ENCODE data around the gene ARHGAP6. TPM values are rescaled to one million over a fixed set of nuclear protein-coding genes. Genes with fewer than 3 reads are reported as not detected.

Gene ARHGAP6
- total and polyA plus RNA-seq, 2 donors (not counting 3 experiments of a cell fraction or from before 2014, with no cell fraction given) = 0.69 to 0.83 TPM

- H3K27me3 ChIP-seq (ENCODE audit: control insufficient read depth in 2 of 2, insufficient read depth in 2 of 2, low read length in 2 of 2) = no peaks in the 10 kb centered on the region
- dilution Hi-C loops (cut with MboI; ENCODE audit: extremely low pct_ligation_motif_present, low sequenced_read_pairs) (no loop called here), intact Hi-C loops (cut with micrococcal nuclease) (no loop called here)
- FAIRE-seq = no peak
- no peak overlapping the region for H3K4me3 ChIP-seq (replicated peaks in 1 of 3; ENCODE audit: insufficient read depth in 1 of 3, low read depth in 1 of 3, low read length in 3 of 3)
- H3K36me3 ChIP-seq (ENCODE audit: control insufficient read depth in 2 of 2, extremely low read depth in 1 of 2, insufficient read depth in 2 of 2, low read length in 2 of 2) = no peaks in the 10 kb centered on the region
- no peak overlapping the region for H3K9ac ChIP-seq (replicated peaks; ENCODE audit: extremely low read depth, insufficient read depth, low read length)
- peak; percentile 1 for DNase-seq (ENCODE audit: low read depth, low spot score)
- no peak overlapping the region for H2AFZ ChIP-seq (ENCODE audit: low read depth, low read length)
- ChIA-PET CTCF (interaction anchor here (1.9 kb wide), 1 partner anchor 915 kb away, joined by 6 read pairs; no protein-coding TSS in a partner anchor), POLR2A (no interaction called here)
- H3K4me1 ChIP-seq (ENCODE audit: control insufficient read depth, extremely low read depth, insufficient read depth, low read length) = peaks cover 5% of the 10 kb centered on the region
- BruUV-seq (replicated peaks) = no TSS peak
- H3K4me2 ChIP-seq (ENCODE audit: insufficient read depth, low read length) = no peak overlapping the region
- no peaks in the 10 kb centered on the region for H3K79me2 ChIP-seq (ENCODE audit: control insufficient read depth, insufficient read depth, low read length)
- no peaks in the 10 kb centered on the region for H3K9me3 ChIP-seq (replicated peaks; ENCODE audit: control insufficient read depth, insufficient read depth, low read length)
- no peaks in the 10 kb centered on the region for H3K9me1 ChIP-seq (replicated peaks; ENCODE audit: control insufficient read depth, extremely low read depth, insufficient read depth, low read length)
- TF ChIP-seq MAX (IDR thresholded peaks at IDR 0.05; ENCODE audit: insufficient read depth, insufficient read length) (no peak), JUN (IDR thresholded peaks at IDR 0.05; ENCODE audit: borderline replicate concordance, insufficient read depth, insufficient read length, low read depth) (no peak), GATA2 (IDR thresholded peaks at IDR 0.05; ENCODE audit: insufficient read depth, insufficient read length, low read depth, low read length) (no peak), FOS (IDR thresholded peaks at IDR 0.05; ENCODE audit: borderline replicate concordance, insufficient read depth, low read length) (no peak), EZH2 (IDR thresholded peaks at IDR 0.05; ENCODE audit: borderline replicate concordance, low read depth, low read length, severe bottlenecking) (no peak), MYC (IDR thresholded peaks at IDR 0.05; ENCODE audit: low read depth, low read length) (no peak), POLR2AphosphoS5 (IDR thresholded peaks at IDR 0.05; ENCODE audit: insufficient read depth, low read depth, low read length) (no peak), CTCF (IDR thresholded peaks at IDR 0.05; ENCODE audit: extremely low read depth in 1 of 2, insufficient read depth in 1 of 2, low read depth in 1 of 2, low read length in 2 of 2) (no peak), POLR2A (IDR thresholded peaks at IDR 0.05; ENCODE audit: low read depth, low read length) (no peak)
- no peaks in the 10 kb centered on the region for H4K20me1 ChIP-seq (replicated peaks; ENCODE audit: control insufficient read depth, extremely low read depth, insufficient read depth, low read length)
- H3K27ac ChIP-seq (ENCODE audit: insufficient read depth, low read depth, low read length) = no peak overlapping the region
Observed at GRCh38 chrX:11105080-11105479, 560.6 kb downstream of the ARHGAP6 start.
